Stimulated activated CD8-positive, alpha-beta memory T cell treated with anti-CD3 and anti-CD28 coated beads, Interleukin-15, amount 100 ng/mL, for 4 hours (primary cell): ENCODE results near the gene ACYP2.
"Not testable (repeated sequence)": the region's sequence is repeated elsewhere in the genome, so short reads cannot be mapped to it uniquely, and the experiment has no call there.

Experiments used
- DNase-seq, 2 donors: peaks; one replicate each; pipeline ENCODE4 v3.0.0-alpha.2; 2020; ENCODE audit warnings: low read depth in 2 of 2

ACYP2 gene

DNA sequence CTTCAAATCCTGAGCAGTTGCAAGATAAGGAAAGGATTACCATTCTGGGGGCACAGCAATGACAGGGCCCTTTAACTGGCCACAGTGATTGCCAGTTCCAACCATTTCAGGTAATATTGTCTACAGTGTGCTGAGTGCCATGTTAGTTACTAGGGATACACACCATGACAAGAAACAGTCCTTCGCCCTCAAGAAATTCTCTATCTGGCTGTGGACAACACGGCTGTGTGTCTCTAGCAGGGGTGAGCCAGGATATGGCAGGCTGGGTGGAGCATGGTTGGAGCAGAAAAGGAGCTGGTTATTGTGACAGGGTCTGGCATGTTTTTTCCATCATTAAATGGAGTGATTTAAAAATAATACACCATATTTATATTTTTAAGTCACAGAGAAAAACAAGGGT, 109.6 kb downstream of the ACYP2 start:
- no peak for DNase-seq

DNA sequence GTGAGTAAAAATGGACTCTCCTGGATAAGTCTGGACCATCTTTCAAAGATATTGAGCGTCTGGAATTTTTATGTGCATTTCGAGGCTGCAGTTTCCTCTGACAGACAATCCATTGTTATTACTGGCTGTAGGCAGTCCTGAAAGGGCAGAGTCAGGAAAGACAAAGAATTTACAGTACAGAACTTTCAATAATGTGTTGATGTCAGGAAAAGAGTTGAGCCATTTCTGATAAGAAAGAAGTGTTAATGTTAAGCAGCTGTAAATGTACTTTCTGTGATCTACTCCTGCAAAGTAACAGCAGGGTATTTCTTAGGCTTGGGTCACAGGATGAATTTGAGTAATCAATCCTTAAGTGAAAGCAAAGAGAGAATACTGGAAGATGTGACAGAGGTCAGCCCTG, 110.8 kb downstream of the ACYP2 start:
- no peak for DNase-seq

DNA sequence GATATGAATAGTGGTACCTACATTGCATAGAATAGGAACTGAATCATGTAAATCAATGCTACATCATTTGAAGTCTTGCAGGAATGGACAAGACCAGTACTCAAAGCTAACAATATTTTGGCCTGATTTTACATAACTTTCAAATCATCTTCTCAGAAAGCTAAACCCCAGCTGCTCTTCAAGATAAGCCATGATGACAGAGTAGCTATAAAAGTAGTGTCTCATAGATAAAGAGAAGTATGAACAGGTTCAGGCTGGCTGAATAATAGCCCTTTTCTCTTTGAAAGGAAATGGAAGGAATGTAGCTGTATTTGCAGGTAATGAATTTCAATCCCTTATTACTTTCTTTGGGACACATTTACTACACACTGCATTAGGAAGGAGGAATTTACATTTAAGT, 112.4 kb downstream of the ACYP2 start:
- no peak for DNase-seq

GRCh38 chr2:54228945-54229344, 113.5 kb downstream of the ACYP2 start:
- DNase-seq = no peak

DNA sequence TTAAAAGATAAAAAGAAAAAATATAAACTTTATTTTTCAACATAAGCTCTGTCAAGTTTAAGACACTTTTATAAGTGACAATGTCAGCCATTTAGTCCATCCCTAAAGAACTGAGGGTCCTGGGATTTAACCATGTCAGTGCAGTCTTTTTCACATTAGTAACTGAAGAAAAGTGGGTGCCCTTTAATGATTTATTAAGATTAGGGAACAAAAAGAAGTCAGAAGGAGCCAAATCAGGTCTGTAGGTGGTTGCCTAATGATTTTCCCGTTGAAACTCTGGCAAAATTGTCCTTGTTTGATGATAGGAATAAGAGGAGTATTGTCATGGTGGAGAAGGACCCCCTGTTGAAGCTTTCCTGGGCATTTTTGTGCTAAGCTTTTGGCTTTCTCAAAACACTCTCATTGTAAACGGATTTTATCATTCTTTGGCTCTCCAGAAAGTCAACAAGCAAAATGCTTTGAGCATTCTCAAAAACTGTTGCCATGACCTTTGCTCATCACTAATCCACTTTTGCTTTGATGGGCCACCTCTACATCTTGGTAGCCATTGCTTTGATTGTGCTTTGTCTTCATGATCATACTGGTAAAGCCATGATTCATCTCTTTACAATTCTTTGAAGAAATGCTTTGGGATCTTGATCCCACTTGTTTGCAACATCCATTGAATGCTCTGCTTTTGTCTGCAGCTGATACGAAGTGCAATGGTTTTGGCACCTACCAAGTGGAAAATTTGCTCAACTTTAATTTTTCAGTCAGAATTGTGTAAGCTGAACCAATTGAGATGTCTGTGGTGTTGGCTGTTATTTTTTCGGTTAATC, 118.6 kb downstream of the ACYP2 start:
- no peak for DNase-seq

DNA sequence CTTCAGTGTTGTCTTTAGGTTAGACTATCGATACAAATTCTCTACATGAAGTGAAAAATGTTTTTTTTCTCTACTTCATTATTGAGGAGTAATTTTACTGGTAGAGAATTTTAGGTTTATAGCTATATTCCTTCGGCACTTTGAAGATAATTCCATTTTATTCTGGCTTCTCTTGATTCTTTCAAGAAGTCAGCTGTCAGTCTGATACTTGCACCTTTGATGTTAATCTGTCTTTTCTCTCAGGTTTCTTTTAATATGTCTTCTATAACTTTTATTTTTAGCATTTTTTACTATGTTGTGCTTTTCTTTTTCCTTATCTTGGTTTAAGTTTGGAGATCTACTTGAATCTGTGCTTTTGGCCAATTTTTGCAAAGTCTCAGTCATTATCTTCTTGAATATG, 122.0 kb downstream of the ACYP2 start:
- DNase-seq = no peak

- DNase-seq = no peak
These were observed 124.0 kb downstream of the ACYP2 start for GRCh38 chr2:54239427-54239826.

GRCh38 chr2:54240515-54241469, 125.4 kb downstream of the ACYP2 start:
- DNase-seq = no peak

DNA sequence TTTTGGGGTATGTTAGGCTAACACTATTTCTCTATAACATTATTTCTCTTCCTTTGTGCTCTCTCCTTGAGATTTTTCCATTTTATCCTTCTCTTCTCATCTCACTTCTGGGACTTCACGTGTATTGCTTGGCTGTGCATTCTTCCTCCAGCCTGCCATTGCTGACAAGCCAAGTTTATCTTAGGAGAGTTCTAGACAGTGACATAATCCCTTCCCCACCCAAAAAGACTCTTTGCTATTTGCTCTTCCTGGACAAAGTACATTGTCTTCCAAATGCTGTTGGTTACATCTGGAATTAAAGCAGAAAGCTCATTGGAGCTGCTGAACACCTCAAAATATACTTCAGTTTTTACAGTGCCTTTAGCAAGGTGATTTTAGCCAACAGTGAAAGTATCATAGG, 131.7 kb downstream of the ACYP2 start:
- DNase-seq = no peak

DNA sequence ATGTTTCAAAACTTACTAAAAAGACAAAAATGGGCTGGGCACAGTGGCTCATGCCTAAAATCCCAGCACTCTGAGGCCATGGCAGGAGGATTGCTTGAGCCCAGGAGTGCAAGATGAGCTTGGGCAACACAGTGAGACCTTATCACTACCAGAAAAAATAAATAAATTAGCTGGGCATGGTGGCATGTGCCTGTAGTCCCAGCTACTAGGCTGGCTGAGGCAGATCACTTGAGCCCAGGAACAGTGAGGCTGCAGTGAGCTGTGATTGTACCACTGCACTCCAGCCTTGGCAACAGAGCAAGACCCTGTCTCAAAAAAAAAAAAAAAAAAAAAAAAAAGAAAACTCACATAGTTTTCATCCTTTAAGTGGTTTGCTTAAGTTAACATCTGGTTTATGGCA, 134.2 kb downstream of the ACYP2 start:
- DNase-seq = no peak

DNA sequence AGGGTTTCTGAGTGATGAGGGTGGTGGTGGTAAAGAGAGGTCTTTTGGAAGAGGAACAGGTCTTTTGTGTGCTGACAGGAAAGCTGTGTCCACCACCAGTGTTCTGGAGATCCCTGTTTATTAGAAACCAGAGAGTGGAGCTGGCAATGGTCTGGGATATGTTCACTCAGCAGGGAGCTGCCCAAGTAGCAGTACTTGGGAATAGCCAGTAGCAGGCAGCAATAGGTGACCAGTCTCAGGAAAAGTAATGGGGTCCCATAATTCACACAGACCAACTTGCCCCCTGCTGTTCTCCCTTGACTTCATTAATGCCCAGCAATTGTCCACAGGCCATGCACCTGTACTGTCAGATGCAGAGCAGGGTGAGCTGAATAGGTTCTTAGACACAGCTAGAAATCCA, 138.8 kb downstream of the ACYP2 start:
- no peak for DNase-seq

- no peak for DNase-seq
These were observed 140.0 kb downstream of the ACYP2 start for GRCh38 chr2:54255230-54256090.

GRCh38 chr2:54256091-54256694, 140.8 kb downstream of the ACYP2 start, which contains the start of gene TSPYL6:
Gene TSPYL6, minus strand, starts transcription at chr2:54256229. Its CDS starts 78 bp downstream, at chr2:54256151.
- DNase-seq = no peak

- no peak for DNase-seq
These were observed 142.8 kb downstream of the ACYP2 start for GRCh38 chr2:54258166-54258565.

- no peak for DNase-seq
These were observed 144.2 kb downstream of the ACYP2 start for GRCh38 chr2:54259413-54260240.

DNA sequence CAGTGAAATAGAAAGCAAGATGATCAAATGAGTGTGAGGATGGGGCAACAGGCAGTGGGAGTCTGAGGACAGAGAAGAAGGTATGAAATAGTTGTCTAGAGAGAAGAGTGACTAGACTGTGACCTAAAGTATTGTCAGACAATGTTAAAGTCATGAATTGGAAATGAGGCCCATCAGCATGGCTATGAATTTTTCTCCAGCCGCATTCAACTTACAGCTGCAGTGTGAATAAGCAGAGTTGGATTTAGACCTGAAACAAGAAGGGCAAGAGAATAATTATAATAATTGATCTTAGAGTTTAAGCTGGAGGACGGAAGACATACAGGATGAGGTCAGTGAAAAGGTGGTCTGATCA, 144.8 kb downstream of the ACYP2 start:
- no peak for DNase-seq

DNA sequence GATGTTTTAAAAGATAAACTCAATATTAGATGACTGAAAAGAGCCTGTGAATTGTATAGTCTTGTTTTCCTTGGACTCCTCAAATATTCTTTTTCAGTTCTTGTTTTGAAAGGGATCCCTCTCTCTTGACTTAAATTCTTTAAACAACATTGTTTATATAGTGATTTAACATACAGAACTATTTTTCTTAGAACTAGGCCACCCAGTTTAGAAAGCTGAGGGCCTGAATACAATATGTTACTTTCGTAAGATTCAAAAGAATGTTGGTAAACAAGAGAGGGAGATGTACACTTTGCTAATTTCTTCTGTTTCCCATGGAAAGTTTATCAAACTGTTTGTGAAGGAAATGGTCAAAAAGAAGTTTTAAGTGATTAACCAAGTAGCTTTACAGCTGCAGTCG, 146.1 kb downstream of the ACYP2 start:
- no peak for DNase-seq

DNA sequence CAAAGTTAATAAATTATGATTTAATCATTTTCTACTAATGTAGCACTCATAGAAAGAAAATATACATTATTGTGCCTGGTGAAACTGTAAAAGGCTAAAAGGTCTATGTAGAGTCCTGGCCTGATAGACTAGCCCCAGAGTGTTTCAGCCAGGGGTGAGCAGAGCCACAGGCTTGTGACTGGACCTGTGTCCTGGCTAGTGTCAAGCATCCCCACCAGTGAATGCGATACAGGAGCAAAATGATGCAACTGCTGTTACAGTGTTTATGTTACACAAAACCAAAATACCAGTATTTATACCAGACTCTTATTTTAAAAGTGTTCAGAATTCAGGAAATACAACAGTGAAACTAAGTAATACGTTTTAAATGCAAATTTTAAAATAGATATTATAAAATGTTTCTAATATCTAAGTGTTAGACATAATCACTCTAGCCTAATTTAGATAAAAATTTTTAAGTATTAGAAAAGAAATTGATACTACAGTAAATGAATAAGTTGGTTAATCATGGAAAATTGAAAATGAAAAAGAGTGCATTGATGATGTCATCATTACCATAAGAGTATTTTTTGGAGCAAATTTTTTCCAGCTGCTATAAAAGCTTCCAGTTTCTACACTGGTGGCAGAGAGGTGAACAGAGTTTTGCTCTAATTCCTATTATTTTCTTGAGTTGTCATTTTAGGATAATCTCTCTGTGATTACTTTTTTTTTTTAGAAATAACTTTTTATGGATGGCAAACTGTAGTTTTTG, 146.8 kb downstream of the ACYP2 start:
- no peak for DNase-seq

- DNase-seq = not testable (repeated sequence)
These were observed 149.7 kb downstream of the ACYP2 start for GRCh38 chr2:54265081-54265480.

GRCh38 chr2:54267577-54267976, 152.2 kb downstream of the ACYP2 start:
- no peak for DNase-seq
